HG03108 (cell line): ENCODE measurements around the gene TMEM25.
"Not testable (repeated sequence)": the region's sequence is repeated elsewhere in the genome, so short reads cannot be mapped to it uniquely, and the experiment has no call there.

ENCODE experiments used
- ATAC-seq: cut with Tn5 transposase; IDR thresholded peaks from one replicate; pipeline ENCODE4 v1.9.1; 2021; ENCODE audit warnings: moderate library complexity; ENCODE audit not compliant: unreplicated experiment

The TMEM25 gene

DNA sequence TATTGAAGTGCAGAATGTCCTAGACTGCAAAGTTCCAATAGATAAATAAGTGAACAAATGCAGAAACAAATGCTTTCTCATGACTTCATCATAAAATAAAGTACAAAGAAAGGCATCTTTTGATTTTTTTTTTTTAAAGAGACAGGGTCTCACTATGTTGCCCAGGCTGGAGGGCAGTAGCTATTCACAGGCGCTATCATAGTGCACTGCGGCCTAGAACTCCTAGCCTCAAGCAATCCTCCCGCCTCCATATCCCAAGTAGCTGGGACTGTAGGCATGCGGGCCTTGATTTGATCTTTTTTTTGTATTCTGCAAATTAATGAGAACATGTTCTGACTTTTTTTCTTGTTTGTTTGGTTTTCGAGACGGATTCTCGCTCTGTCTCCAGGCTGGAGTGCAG is 43.6 kb downstream of the TMEM25 start:
- ATAC-seq = no peak

DNA sequence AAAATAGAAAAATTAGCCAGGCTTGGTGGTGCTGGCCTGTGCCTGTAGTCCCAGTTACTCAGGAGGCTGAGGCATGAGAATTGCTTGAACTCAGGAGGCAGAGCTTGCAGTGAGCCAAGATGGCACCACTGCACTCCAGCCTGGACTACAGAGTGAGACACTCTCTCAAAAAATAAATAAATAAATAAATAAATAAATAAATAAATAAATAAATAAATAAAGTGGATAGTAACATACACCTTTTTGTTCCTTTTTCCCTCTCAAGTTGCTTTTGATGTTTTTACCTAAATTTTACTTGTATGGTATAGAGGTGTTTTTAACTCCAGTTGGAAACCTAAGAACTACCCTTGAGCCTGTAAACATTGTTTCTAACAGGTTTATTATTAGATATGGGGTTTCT is 47.0 kb downstream of the TMEM25 start:
- not testable (repeated sequence) for ATAC-seq

DNA sequence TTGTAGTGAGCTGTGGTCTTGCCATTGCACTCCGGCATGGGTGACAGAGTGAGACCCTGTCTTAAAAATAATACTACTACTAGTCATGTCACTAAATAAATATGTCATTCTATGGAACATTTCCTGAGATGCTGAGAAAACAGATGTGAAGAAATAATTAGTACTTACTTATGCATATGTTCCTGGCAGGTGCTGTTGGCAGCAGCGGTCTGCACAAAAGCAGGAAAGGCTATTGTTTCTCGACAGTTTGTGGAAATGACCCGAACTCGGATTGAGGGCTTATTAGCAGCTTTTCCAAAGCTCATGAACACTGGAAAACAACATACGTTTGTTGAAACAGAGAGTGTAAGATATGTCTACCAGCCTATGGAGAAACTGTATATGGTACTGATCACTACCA is 50.1 kb downstream of the TMEM25 start:
- ATAC-seq = no peak
